Measurements from ENCODE around the gene PTGFRN.

PTGFRN gene

GRCh38 chr1:116908266-116908665 is 1.4 kb upstream of the PTGFRN start:
- H3K36me3 ChIP-seq (ENCODE audit: low read length): no peaks in the 10 kb centered on the region
- H3K27ac ChIP-seq (ENCODE audit: low read depth, low read length): no peak overlapping the region
- TF ChIP-seq EZH2phosphoT487 (conservative IDR thresholded peaks at IDR 0.05; ENCODE audit: low read length): no peak
- TF ChIP-seq CTCF (IDR thresholded peaks at IDR 0.05; ENCODE audit: insufficient read depth, low read length, poor library complexity, severe bottlenecking): no peak
- H3K4me3 ChIP-seq (ENCODE audit: insufficient read depth, low read length, poor library complexity, severe bottlenecking): no peak overlapping the region
- H3K27me3 ChIP-seq (ENCODE audit: low read length): no peaks in the 10 kb centered on the region
- no peaks in the 10 kb centered on the region for H3K9me3 ChIP-seq (ENCODE audit: insufficient read depth, low read length)
- no peak overlapping the region for H2AFZ ChIP-seq (ENCODE audit: low read depth, low read length, severe bottlenecking)
- no peak overlapping the region for H3K9ac ChIP-seq (ENCODE audit: low read length)
- no peaks in the 10 kb centered on the region for H3K79me2 ChIP-seq (ENCODE audit: insufficient read depth, low read length)
- no peaks in the 10 kb centered on the region for H4K20me1 ChIP-seq (ENCODE audit: low read depth, low read length)
- H3K9me2 ChIP-seq (replicated peaks; ENCODE audit: insufficient read depth, low read length): no peaks in the 10 kb centered on the region
- no peak overlapping the region for H3K4me2 ChIP-seq (ENCODE audit: low read depth, low read length, poor library complexity, severe bottlenecking)
- H3F3A ChIP-seq (ENCODE audit: insufficient read depth): no peaks in the 10 kb centered on the region

DNA sequence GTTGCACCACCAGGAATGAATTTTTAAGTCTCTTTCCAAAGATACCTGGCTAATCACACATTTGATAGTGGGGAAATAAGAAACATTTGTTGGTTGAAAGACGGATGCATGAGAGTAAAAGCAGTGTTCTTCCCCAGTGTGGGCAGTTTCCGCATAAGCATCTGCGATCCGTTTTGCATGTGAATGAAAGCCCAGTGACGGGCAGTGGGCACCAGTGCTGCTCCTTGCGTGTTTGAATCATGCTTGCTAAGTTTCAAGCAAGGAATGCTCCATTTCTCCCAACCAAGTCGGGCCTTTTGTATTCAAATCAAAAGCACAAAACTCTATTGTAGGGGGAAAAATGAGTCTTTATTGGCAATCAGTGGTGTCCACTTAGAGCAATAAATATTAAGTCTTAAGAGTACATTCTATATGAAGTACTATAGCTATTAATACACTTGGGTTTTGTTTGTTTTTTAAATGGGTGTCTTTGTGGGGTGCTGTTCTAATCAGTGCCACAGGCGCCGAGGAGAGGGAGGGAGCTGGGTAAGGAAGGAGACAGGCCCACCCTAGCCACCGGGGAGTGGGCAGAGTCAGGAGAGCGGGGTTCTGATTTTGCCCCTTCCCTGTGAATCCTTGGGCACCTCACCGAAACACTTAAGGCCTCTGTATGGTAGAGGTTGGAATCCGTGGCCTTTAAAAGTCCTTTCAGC is 750 bp upstream of the PTGFRN start:
- Histone ChIP-seq H3K9ac (ENCODE audit: low read length) (no peak overlapping the region), H3K4me3 (ENCODE audit: insufficient read depth, low read length, poor library complexity, severe bottlenecking) (no peak overlapping the region), H3K4me2 (ENCODE audit: low read depth, low read length, poor library complexity, severe bottlenecking) (no peak overlapping the region)

DNA sequence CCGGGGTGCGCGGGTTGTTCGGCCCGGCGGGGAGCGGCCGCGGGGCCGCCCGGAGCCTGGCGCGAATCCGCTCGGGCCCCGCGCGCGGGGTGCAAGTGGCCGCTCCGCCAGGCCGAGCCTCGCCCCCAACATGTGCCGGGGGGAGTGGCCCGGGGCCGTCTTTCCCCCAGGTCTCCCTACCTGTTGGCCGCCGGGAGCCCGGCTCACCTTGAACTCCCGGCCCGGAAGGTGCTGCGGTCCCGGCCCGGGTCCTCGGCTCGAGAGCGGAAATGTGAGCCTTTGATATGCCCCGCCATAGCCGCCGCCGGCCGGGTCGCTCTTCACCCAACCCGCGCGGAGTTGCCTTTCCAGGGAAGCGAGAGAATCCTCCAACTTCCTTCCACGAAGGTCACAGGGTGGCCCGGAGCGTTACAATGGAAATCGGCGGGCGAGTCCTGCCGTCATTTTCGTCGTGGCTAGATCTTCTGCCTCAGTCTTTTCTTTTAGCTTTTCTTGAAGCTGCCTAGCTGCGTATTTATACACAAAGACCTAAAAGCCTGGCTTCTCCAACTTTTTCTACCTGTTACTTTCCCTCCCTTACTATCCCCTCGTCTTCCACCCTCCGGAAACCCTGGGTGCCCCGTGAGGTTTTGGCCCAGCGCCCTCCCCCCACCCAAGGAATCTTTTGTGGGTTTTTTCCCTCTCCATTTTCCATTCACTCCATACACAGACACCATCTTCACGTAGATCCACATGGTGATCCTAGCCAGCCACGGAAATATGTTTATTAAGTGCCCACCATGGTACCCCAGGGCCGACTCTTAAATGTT is 867 bp downstream of the PTGFRN start:
- H3K79me2 ChIP-seq (ENCODE audit: insufficient read depth, low read length): no peaks in the 10 kb centered on the region

More for the DNA sequence above, 750 bp upstream of the PTGFRN start:
- Histone ChIP-seq H3K79me2 (ENCODE audit: insufficient read depth, low read length) (no peaks in the 10 kb centered on the region), H3K36me3 (ENCODE audit: low read length) (no peaks in the 10 kb centered on the region), H3K9me2 (replicated peaks; ENCODE audit: insufficient read depth, low read length) (no peaks in the 10 kb centered on the region), H3K9me3 (ENCODE audit: insufficient read depth, low read length) (no peaks in the 10 kb centered on the region), H2AFZ (ENCODE audit: low read depth, low read length, severe bottlenecking) (no peak overlapping the region), H3F3A (ENCODE audit: insufficient read depth) (no peaks in the 10 kb centered on the region), H4K20me1 (ENCODE audit: low read depth, low read length) (no peaks in the 10 kb centered on the region), H3K27me3 (ENCODE audit: low read length) (no peaks in the 10 kb centered on the region), H3K27ac (ENCODE audit: low read depth, low read length) (no peak overlapping the region)
- no peak for TF ChIP-seq CTCF (IDR thresholded peaks at IDR 0.05; ENCODE audit: insufficient read depth, low read length, poor library complexity, severe bottlenecking)
- TF ChIP-seq EZH2phosphoT487 (conservative IDR thresholded peaks at IDR 0.05; ENCODE audit: low read length): no peak

DNA sequence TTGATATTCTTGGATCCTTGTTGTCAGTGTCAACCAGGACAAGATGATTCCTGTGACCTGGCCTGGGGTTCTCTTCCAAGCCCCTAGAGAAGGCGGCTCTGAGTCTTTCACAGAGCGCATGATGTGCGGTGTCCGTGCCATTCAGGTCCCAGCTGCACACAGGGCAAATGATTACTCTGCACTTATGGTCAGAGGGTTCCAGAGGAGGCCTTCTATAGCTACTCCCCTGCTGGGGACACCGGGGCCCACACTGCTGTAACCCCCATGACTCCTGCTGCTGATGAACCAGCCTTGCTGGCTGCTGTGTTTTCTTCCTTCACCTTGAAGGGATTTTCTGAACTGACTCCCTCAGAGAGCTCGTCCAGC is 1.5 kb downstream of the PTGFRN start:
- H3K27me3 ChIP-seq (ENCODE audit: low read length): no peaks in the 10 kb centered on the region
- no peak overlapping the region for H3K4me2 ChIP-seq (ENCODE audit: low read depth, low read length, poor library complexity, severe bottlenecking)
- H3K27ac ChIP-seq (ENCODE audit: low read depth, low read length): no peak overlapping the region

More for the DNA sequence above, 867 bp downstream of the PTGFRN start:
- no peak overlapping the region for H3K27ac ChIP-seq (ENCODE audit: low read depth, low read length)
- H3K4me3 ChIP-seq (ENCODE audit: insufficient read depth, low read length, poor library complexity, severe bottlenecking): no peak overlapping the region
- no peak overlapping the region for H3K4me2 ChIP-seq (ENCODE audit: low read depth, low read length, poor library complexity, severe bottlenecking)
- no peak overlapping the region for H3K9ac ChIP-seq (ENCODE audit: low read length)
- no peak for TF ChIP-seq EZH2phosphoT487 (conservative IDR thresholded peaks at IDR 0.05; ENCODE audit: low read length)
- no peaks in the 10 kb centered on the region for H3K27me3 ChIP-seq (ENCODE audit: low read length)
- H4K20me1 ChIP-seq (ENCODE audit: low read depth, low read length): no peaks in the 10 kb centered on the region
- no peaks in the 10 kb centered on the region for H3K9me2 ChIP-seq (replicated peaks; ENCODE audit: insufficient read depth, low read length)
- H3F3A ChIP-seq (ENCODE audit: insufficient read depth): no peaks in the 10 kb centered on the region
- H3K36me3 ChIP-seq (ENCODE audit: low read length): no peaks in the 10 kb centered on the region
- H2AFZ ChIP-seq (ENCODE audit: low read depth, low read length, severe bottlenecking): no peak overlapping the region
- no peaks in the 10 kb centered on the region for H3K9me3 ChIP-seq (ENCODE audit: insufficient read depth, low read length)

More for the DNA sequence above, 1.5 kb downstream of the PTGFRN start:
- Histone ChIP-seq H3K36me3 (ENCODE audit: low read length) (no peaks in the 10 kb centered on the region), H2AFZ (ENCODE audit: low read depth, low read length, severe bottlenecking) (no peak overlapping the region), H3K9ac (ENCODE audit: low read length) (no peak overlapping the region), H3K9me3 (ENCODE audit: insufficient read depth, low read length) (no peaks in the 10 kb centered on the region), H4K20me1 (ENCODE audit: low read depth, low read length) (no peaks in the 10 kb centered on the region), H3K79me2 (ENCODE audit: insufficient read depth, low read length) (no peaks in the 10 kb centered on the region), H3K4me3 (ENCODE audit: insufficient read depth, low read length, poor library complexity, severe bottlenecking) (no peak overlapping the region), H3K9me2 (replicated peaks; ENCODE audit: insufficient read depth, low read length) (no peaks in the 10 kb centered on the region), H3F3A (ENCODE audit: insufficient read depth) (no peaks in the 10 kb centered on the region)
- no peak for TF ChIP-seq EZH2phosphoT487 (conservative IDR thresholded peaks at IDR 0.05; ENCODE audit: low read length)
- no peak for TF ChIP-seq CTCF (IDR thresholded peaks at IDR 0.05; ENCODE audit: insufficient read depth, low read length, poor library complexity, severe bottlenecking)
